HL-60/S4 (cell line): ENCODE measurements around the gene INTS14.
"Not testable (repeated sequence)": the region's sequence is repeated elsewhere in the genome, so short reads cannot be mapped to it uniquely, and the experiment has no call there.

Experiments
- in situ Hi-C: fragments of 300-500 bp; cut with MboI; formaldehyde crosslinking; loops from 2 replicates; pipeline ENCODE4 v1.14.3; 2022; ENCODE audit warnings: low sequenced_read_pairs

Gene INTS14

GRCh38 chr15:65632780-65633375 lies 21.9 kb upstream of the INTS14 start:
- in situ Hi-C loops: loop anchor here (25.0 kb wide), 1 partner anchor 229 kb away; the partner anchor contains the start of gene RAB11A

DNA sequence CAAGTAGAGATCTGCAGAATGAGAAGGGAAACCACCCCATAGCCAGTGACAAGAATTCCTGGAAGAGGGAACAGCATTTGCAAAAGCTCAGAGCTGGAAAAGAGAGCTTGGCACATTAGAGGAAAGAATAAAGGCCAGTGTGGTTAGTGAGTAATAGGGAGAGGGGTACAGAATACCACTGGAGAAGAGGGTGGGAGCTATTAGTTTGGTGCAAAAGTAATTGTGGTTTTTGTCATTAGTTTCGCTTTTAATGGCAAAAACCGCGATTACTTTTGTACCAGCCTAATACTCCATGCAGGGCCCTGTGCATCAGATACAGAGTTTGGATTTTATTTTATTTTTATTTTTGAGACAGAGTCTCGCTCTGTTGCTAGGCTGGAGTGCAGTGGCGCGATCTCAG lies 20.6 kb upstream of the INTS14 start:
- in situ Hi-C loops: loop anchor here (25.0 kb wide), 1 partner anchor 231 kb away; the partner anchor contains the start of gene RAB11A

- in situ Hi-C loops: loop anchor here (25.0 kb wide), 1 partner anchor 232 kb away; the partner anchor contains the start of gene RAB11A
These were observed 19.8 kb upstream of the INTS14 start for GRCh38 chr15:65630760-65631159.

- in situ Hi-C loops: loop anchor here (25.0 kb wide), 1 partner anchor 233 kb away; the partner anchor contains the start of gene RAB11A
These were observed 18.6 kb upstream of the INTS14 start for GRCh38 chr15:65629548-65629947.

DNA sequence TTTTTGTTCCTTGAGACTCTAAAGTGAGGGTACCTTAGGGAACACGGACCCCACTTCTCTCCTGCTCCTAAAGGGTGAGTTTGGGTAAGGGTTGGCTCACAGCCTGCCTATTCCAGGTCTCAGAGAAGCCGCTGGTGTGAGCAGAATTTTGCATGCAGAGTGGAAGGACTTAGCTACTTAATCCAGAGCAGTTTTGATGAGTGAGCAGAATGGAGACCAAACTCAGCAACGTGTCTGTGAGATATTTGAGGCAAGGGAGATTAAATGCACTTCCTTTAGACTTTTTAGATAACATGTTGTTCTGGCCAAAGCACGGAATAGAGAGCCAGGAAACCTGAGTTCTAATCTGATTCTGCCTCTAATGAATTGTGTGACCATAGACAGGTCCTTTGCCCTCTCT lies 15.9 kb upstream of the INTS14 start:
- in situ Hi-C loops: loop anchor here (25.0 kb wide), 1 partner anchor 235 kb away; the partner anchor contains the start of gene RAB11A

GRCh38 chr15:65623103-65623502 lies 12.2 kb upstream of the INTS14 start:
- in situ Hi-C loops: no loop called here

GRCh38 chr15:65621638-65622037 lies 10.7 kb upstream of the INTS14 start, which contains the start of gene SLC24A1:
Gene SLC24A1, plus strand, starts transcription at chr15:65621938. Its CDS starts 2,143 bp downstream, at chr15:65624081.
- in situ Hi-C loops: no loop called here

GRCh38 chr15:65620833-65621232 lies 9.9 kb upstream of the INTS14 start:
- in situ Hi-C loops: no loop called here

GRCh38 chr15:65619626-65620290 lies 8.8 kb upstream of the INTS14 start:
- in situ Hi-C loops: no loop called here

- in situ Hi-C loops: no loop called here
These were observed 7.7 kb upstream of the INTS14 start for GRCh38 chr15:65618560-65619109.

GRCh38 chr15:65615887-65616286 lies 5.0 kb upstream of the INTS14 start:
- in situ Hi-C loops: not testable (repeated sequence)

- in situ Hi-C loops: no loop called here
These were observed 2.2 kb upstream of the INTS14 start for GRCh38 chr15:65612949-65613744.

- in situ Hi-C loops: no loop called here
These were observed 1.6 kb upstream of the INTS14 start for GRCh38 chr15:65612616-65612946.

- in situ Hi-C loops: no loop called here
These were observed 1.1 kb upstream of the INTS14 start for GRCh38 chr15:65611888-65612615.

DNA sequence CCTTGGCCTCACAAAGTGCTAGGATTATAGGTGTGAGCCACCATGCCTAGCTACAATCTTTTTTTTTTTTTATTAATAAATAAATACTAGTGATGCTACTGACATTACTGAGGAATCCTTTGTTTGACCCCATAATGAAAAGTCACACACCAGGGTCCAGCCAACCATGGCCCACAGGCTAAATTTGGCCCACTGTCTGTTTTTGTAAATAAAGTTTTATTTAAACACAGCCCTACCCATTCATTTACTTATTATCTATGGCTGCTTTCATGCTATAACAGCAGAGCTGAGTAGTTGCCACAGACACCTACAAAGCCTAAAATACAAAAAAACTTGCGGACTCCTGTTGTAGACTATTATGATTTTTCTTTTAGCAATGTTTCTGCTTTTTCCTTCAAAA lies 7.4 kb downstream of the INTS14 start:
- in situ Hi-C loops: no loop called here

GRCh38 chr15:65603134-65603533 lies 7.8 kb downstream of the INTS14 start:
- in situ Hi-C loops: no loop called here

DNA sequence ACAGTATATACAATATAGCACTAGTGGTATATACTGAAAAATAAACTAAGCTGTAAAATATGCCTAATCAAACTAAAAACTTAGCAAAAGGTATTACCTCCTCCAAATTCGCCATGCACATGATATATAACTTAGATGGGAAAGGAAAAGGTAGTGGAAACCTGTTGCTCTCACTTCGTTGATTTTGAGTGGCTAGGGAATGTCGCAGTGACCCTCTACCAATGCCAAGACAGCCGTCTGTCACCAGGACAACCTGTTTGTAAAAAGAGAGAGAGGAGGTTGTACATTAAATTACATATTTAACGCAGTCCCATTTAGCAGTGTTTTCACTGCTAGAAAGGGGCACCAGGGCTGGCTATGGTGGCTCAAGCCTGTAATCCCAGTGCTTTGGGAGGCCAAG lies 11.3 kb downstream of the INTS14 start:
- in situ Hi-C loops: no loop called here

- in situ Hi-C loops: no loop called here
These were observed 12.5 kb downstream of the INTS14 start for GRCh38 chr15:65598468-65598867.

GRCh38 chr15:65595960-65596359 lies 15.0 kb downstream of the INTS14 start:
- in situ Hi-C loops: no loop called here

DNA sequence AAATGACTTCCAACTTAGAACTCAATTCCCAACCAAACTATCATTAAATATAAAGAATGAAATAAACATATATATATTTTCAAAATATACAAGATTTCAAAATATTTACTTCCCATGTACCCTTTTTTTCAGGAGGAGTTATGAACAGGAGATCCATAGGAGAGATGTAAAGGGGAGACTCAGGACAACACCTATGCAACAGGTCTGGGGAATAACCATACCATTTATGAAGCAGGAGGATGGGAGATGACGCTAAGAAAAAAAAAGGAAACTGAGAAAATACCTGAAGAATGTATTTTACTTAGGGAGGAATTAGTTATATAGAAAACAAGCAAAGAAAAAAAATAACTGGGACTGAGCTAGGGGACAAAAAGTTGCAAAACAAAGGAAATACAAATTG lies 23.8 kb downstream of the INTS14 start:
- in situ Hi-C loops: no loop called here

GRCh38 chr15:65584241-65584640 lies 26.7 kb downstream of the INTS14 start:
- in situ Hi-C loops: no loop called here
